ENCODE results near the gene MLEC. TPM values are rescaled to one million over a fixed set of nuclear protein-coding genes. Genes with fewer than 3 reads are reported as not detected.

MLEC gene
- polyA plus RNA-seq, 2 of the 4 experiments (the other 2 are of a cell fraction): 89.1 to 117 TPM

- Histone ChIP-seq H3K4me1 (peaks cover 16% of the 10 kb centered on the region; the same call in 2 of the 3 replicates), H3K4me2 (peak overlapping the region; percentile 78), H3K27ac (peak overlapping the region in 1 of 2 experiments; percentile 87; a peak in 4 of 6 replicates), H3K4me3 (peak overlapping the region; percentile 29; the same call in 1 of the 3 replicates), H3K9me3 (no peaks in the 10 kb centered on the region)
- ATAC-seq (peak in 1 of 2 experiments; percentile 6; a peak in 3 of 6 replicates), FAIRE-seq (no peak), DNase-seq (ENCODE audit: low read depth in 1 of 2, low spot score in 1 of 2) (no peak)
- no peak for TF ChIP-seq HES2 (IDR thresholded peaks at IDR 0.05)
- ChIA-PET CTCF (interaction anchor here (0.7 to 11.2 kb wide), 56 partner anchors 9 to 468 kb away, joined by 3 to 155 read pairs (median 5); partner anchors contain the start of genes COX6A1, HNF1A, MLEC and POP5), POLR2A (interaction anchor here (0.8 to 1.1 kb wide), 4 partner anchors 24 to 71 kb away, joined by 3 to 6 read pairs (median 4); partner anchors contain the start of genes MLEC and POP5)
- 52% methylated on average over 33 of the region's 33 CpGs for WGBS (ENCODE audit: missing lambda C conversion rate)
Observed at GRCh38 chr12:120649442-120650232, 37.3 kb upstream of the MLEC start.

GRCh38 chr12:120650233-120650690 lies 36.7 kb upstream of the MLEC start:
- Histone ChIP-seq H3K4me3 (no peak overlapping the region), H3K27ac (no peak overlapping the region; a peak in 1 of 6 replicates), H3K4me1 (peaks cover 16% of the 10 kb centered on the region; the same call in 2 of the 3 replicates), H3K4me2 (no peak overlapping the region), H3K9me3 (no peaks in the 10 kb centered on the region)
- TF ChIP-seq ELK1 (IDR thresholded peaks at IDR 0.05; ENCODE audit: low read depth, low read length) (no peak), FOXS1 (CRISPR knock-in tag; IDR thresholded peaks at IDR 0.05) (no peak), MYC (IDR thresholded peaks at IDR 0.05; ENCODE audit: borderline replicate concordance, low read length) (no peak), FOSL2 (IDR thresholded peaks at IDR 0.05) (no peak), FOSL2 (CRISPR knock-in tag; IDR thresholded peaks at IDR 0.05) (no peak), CEBPB (IDR thresholded peaks at IDR 0.05) (no peak), ESRRA (IDR thresholded peaks at IDR 0.05; ENCODE audit: borderline replicate concordance, low read length) (no peak), RFX5 (IDR thresholded peaks at IDR 0.05) (no peak)
- WGBS (ENCODE audit: missing lambda C conversion rate): 79% methylated on average over 12 of the region's 12 CpGs
- DNase-seq (ENCODE audit: low read depth in 1 of 2, low spot score in 1 of 2) (no peak), ATAC-seq (no peak), FAIRE-seq (no peak)
- ChIA-PET POLR2A (interaction anchor here (0.9 kb wide), 1 partner anchor 36 kb away, joined by 4 read pairs; the partner anchor contains the start of gene MLEC), CTCF (interaction anchor here (0.6 to 11.2 kb wide), 25 partner anchors 9 to 343 kb away, joined by 3 to 155 read pairs (median 7); partner anchors contain the start of genes MLEC, POP5 and UNC119B)

GRCh38 chr12:120651821-120652220 lies 35.1 kb upstream of the MLEC start:
- POLR2A ChIA-PET: no interaction called here
- peak in 1 of 2 experiments; percentile 49 for DNase-seq (ENCODE audit: low read depth in 1 of 2, low spot score in 1 of 2)
- H3K27ac ChIP-seq: no peak overlapping the region
- CTCF ChIA-PET: interaction anchor here (0.7 to 11.2 kb wide), 5 partner anchors 8 to 72 kb away, joined by 3 to 155 read pairs (median 4); partner anchors contain the start of gene POP5
- TF ChIP-seq NR3C1 (IDR thresholded peaks at IDR 0.05) (no peak), USF2 (IDR thresholded peaks at IDR 0.05) (peak; percentile 13; the same call in 1 of the 2 replicates)
- peaks cover 16% of the 10 kb centered on the region; the same call in 2 of the 3 replicates for H3K4me1 ChIP-seq
- 79% methylated on average over 5 of the region's 5 CpGs for WGBS (ENCODE audit: missing lambda C conversion rate)
- FAIRE-seq: no peak
- no peak overlapping the region for H3K4me3 ChIP-seq
- H3K9me3 ChIP-seq: no peaks in the 10 kb centered on the region
- no peak for ATAC-seq
- no peak overlapping the region for H3K4me2 ChIP-seq

- WGBS (ENCODE audit: missing lambda C conversion rate): 75% methylated on average over 10 of the region's 10 CpGs
- TF ChIP-seq ATOH8 (CRISPR knock-in tag; IDR thresholded peaks at IDR 0.05; ENCODE audit: low read depth): no peak
- no peak for TF ChIP-seq ZNF302 (CRISPR knock-in tag; IDR thresholded peaks at IDR 0.05)
- no peak for TF ChIP-seq POLR2AphosphoS2 (conservative IDR thresholded peaks at IDR 0.05; ENCODE audit: low read length)
- ATAC-seq (no peak), FAIRE-seq (no peak), DNase-seq (ENCODE audit: low read depth in 1 of 2, low spot score in 1 of 2) (no peak)
- peaks cover 16% of the 10 kb centered on the region; the same call in 2 of the 3 replicates for H3K4me1 ChIP-seq
- CTCF ChIA-PET: interaction anchor here (0.7 to 11.2 kb wide), 4 partner anchors 16 to 73 kb away, joined by 3 to 155 read pairs (median 65); partner anchors contain the start of gene POP5
- H3K4me3 ChIP-seq: no peak overlapping the region
- POLR2A ChIA-PET: no interaction called here
- H3K4me2 ChIP-seq: no peak overlapping the region
- H3K9me3 ChIP-seq: no peaks in the 10 kb centered on the region
- no peak overlapping the region for H3K27ac ChIP-seq
Observed at GRCh38 chr12:120652656-120653435, 34.1 kb upstream of the MLEC start.
